HL-60 (cell line): ENCODE measurements around the gene MACROD2.
"Not testable (repeated sequence)": the region's sequence is repeated elsewhere in the genome, so short reads cannot be mapped to it uniquely, and the experiment has no call there.

ENCODE experiments used
- GABPA ChIP-seq: IDR thresholded peaks from 2 replicates; pipeline ENCODE4 v1.6.1; 2012; ENCODE audit warnings: low read depth
- POLR2AphosphoS5 ChIP-seq: IDR thresholded peaks from 2 replicates; pipeline ENCODE4 v1.6.1; 2012; ENCODE audit warnings: low read depth
- TF ChIP-seq, protein P1 (sequence below): IDR thresholded peaks from one replicate; pipeline ENCODE4 v1.5.1; 2011; ENCODE audit warnings: low read length, control low read depth, inconsistent platforms; ENCODE audit not compliant: insufficient read depth
- TF ChIP-seq, protein P2 (sequence below): IDR thresholded peaks from 2 replicates; pipeline ENCODE4 v1.6.1; 2012; ENCODE audit warnings: low read depth; ENCODE audit not compliant: insufficient replicate concordance

DNA sequence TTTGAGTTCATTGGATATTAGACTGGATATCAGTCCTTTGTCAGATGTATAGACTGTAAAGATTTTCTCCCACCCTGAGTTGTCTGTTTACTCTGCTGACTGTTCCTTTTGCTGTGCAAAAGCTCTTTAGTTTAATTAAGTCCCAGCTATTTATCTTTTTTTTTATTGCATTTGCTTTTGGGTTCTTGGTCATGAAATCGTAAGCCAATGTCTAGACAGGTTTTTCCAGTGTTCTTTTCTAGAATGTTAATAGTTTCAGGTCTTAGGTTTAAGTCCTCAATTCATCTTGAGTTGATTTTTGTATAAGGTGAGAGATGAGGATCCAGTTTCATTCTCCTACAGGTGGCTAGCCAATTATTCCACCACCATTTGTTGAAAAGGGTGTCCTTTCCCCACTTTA is 220.6 kb downstream of the MACROD2 start:
- TF ChIP-seq, protein P1, sequence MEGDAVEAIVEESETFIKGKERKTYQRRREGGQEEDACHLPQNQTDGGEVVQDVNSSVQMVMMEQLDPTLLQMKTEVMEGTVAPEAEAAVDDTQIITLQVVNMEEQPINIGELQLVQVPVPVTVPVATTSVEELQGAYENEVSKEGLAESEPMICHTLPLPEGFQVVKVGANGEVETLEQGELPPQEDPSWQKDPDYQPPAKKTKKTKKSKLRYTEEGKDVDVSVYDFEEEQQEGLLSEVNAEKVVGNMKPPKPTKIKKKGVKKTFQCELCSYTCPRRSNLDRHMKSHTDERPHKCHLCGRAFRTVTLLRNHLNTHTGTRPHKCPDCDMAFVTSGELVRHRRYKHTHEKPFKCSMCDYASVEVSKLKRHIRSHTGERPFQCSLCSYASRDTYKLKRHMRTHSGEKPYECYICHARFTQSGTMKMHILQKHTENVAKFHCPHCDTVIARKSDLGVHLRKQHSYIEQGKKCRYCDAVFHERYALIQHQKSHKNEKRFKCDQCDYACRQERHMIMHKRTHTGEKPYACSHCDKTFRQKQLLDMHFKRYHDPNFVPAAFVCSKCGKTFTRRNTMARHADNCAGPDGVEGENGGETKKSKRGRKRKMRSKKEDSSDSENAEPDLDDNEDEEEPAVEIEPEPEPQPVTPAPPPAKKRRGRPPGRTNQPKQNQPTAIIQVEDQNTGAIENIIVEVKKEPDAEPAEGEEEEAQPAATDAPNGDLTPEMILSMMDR: not testable (repeated sequence)
- not testable (repeated sequence) for TF ChIP-seq GABPA, POLR2AphosphoS5
- TF ChIP-seq, protein P2, sequence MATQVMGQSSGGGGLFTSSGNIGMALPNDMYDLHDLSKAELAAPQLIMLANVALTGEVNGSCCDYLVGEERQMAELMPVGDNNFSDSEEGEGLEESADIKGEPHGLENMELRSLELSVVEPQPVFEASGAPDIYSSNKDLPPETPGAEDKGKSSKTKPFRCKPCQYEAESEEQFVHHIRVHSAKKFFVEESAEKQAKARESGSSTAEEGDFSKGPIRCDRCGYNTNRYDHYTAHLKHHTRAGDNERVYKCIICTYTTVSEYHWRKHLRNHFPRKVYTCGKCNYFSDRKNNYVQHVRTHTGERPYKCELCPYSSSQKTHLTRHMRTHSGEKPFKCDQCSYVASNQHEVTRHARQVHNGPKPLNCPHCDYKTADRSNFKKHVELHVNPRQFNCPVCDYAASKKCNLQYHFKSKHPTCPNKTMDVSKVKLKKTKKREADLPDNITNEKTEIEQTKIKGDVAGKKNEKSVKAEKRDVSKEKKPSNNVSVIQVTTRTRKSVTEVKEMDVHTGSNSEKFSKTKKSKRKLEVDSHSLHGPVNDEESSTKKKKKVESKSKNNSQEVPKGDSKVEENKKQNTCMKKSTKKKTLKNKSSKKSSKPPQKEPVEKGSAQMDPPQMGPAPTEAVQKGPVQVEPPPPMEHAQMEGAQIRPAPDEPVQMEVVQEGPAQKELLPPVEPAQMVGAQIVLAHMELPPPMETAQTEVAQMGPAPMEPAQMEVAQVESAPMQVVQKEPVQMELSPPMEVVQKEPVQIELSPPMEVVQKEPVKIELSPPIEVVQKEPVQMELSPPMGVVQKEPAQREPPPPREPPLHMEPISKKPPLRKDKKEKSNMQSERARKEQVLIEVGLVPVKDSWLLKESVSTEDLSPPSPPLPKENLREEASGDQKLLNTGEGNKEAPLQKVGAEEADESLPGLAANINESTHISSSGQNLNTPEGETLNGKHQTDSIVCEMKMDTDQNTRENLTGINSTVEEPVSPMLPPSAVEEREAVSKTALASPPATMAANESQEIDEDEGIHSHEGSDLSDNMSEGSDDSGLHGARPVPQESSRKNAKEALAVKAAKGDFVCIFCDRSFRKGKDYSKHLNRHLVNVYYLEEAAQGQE: not testable (repeated sequence)
